Measurements from ENCODE around the gene INTS2.
"Not testable (repeated sequence)": the region's sequence is repeated elsewhere in the genome, so short reads cannot be mapped to it uniquely, and the experiment has no call there.

The INTS2 gene, protein sequence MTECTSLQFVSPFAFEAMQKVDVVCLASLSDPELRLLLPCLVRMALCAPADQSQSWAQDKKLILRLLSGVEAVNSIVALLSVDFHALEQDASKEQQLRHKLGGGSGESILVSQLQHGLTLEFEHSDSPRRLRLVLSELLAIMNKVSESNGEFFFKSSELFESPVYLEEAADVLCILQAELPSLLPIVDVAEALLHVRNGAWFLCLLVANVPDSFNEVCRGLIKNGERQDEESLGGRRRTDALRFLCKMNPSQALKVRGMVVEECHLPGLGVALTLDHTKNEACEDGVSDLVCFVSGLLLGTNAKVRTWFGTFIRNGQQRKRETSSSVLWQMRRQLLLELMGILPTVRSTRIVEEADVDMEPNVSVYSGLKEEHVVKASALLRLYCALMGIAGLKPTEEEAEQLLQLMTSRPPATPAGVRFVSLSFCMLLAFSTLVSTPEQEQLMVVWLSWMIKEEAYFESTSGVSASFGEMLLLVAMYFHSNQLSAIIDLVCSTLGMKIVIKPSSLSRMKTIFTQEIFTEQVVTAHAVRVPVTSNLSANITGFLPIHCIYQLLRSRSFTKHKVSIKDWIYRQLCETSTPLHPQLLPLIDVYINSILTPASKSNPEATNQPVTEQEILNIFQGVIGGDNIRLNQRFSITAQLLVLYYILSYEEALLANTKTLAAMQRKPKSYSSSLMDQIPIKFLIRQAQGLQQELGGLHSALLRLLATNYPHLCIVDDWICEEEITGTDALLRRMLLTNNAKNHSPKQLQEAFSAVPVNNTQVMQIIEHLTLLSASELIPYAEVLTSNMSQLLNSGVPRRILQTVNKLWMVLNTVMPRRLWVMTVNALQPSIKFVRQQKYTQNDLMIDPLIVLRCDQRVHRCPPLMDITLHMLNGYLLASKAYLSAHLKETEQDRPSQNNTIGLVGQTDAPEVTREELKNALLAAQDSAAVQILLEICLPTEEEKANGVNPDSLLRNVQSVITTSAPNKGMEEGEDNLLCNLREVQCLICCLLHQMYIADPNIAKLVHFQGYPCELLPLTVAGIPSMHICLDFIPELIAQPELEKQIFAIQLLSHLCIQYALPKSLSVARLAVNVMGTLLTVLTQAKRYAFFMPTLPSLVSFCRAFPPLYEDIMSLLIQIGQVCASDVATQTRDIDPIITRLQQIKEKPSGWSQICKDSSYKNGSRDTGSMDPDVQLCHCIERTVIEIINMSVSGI

DNA sequence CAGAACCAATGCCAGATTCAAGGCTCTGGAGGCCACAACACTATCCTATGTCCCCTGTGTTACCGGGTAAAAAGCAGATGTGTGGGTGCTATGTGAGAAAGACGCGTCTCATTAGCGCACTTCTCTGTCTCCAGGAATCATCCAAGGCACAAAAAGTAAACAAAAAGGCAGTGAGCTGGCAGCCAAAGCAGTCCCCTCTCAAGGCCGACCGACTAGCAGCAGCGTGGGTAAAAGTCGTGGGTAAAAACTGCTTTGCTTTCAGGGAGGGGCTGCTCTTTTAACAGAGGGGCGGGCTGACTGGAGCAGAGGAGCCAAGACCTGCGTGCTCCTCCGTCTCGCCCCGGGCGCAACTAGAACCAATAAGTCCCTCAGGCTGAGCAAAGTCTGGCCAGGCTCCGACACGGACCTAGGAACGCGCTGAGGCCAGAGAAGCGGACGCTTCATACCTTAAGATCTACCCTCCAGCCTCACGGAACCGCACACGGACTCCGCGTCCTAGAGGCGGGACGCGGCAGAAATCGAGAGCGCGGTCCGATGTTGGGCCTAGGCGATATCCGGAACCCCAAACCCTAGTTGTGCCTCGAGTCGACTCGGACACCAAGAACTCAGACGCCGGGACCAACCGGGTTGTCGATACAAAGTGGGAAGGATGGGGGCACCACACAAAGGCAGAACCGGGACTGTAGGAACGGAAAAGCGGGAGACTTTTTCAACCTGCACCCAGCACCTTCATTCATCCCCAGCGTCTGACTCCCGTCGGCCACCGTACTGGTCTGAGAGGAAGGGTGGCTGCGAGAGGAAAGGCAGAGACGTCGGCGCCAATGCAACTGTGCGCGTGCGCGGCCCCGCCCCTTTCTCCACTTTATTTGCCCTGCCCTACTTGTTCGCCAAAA, at the start of gene INTS2:
INTS2 (minus strand) TSS at position 775 of the 893 bp plus-strand sequence. CDS start 1,338 bp downstream, outside the sequence.
- peak; percentile 98 for DNase-seq

- DNase-seq, result no peak
These were observed 46.3 kb upstream of the INTS2 start for GRCh38 chr17:61974115-61974514.

- no peak for DNase-seq
These were observed 44.5 kb upstream of the INTS2 start for GRCh38 chr17:61972311-61972710.

DNA sequence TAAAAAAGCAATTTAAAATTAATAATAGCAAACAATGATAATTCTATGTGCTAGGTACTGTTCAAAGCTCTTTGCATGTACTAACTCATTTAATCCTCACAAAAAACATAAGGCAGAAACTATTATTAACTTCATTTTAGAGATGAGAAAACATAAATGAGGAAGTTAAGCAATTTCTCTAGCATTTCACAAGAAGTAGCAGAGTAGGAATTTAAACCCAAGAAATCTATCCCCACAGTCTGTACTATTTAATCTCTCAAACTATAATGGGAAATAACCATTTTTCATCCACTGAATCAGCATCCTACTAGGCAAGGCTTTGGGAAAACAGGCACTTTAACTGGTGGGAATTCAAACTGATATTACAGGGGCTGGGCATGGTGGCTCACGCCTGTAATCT, 42.2 kb upstream of the INTS2 start:
- DNase-seq, result no peak

- DNase-seq, result no peak
These were observed 41.0 kb upstream of the INTS2 start for GRCh38 chr17:61968757-61969156.

GRCh38 chr17:61967729-61968128, 39.9 kb upstream of the INTS2 start:
- no peak for DNase-seq

DNA sequence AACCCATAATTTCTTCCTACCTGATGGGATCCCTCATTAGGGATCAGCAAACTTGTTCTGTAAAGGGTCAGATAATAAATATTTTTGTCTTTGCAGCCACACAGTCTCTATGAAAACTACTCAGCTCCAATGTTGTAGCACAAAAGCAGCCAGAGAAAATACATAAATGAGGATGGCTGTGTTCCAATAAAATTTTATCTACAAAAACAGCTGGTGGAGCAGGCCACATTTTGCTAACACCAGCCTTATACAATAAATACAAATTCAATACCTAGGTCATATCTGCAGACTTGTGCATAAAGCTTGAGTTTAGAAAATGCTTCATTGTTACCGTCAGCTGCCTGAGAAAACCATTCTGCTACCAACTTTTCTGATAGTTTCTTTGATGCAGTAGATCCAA, 38.4 kb upstream of the INTS2 start:
- DNase-seq, result no peak

DNA sequence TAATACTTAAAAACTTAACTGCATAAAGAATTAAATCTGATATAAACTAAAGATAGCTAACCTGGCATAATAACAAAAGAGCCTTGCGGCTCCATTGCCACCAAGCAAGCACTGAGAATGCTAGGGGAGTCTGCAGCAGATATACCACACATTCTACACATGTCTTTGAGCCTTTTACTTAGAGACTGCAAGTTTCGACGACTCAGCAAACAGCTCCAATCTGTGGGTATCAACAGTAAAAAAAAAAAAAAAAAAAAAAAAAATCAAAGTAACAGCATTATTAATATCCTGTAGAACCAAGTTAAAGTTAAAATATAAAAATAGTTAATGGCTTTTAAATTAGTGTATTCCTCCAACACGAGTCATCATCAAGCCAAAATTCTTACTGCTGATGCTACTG, 27.8 kb upstream of the INTS2 start:
- no peak for DNase-seq

- DNase-seq, result no peak
These were observed 19.7 kb upstream of the INTS2 start for GRCh38 chr17:61947367-61948078.

- DNase-seq, result no peak
These were observed 18.6 kb upstream of the INTS2 start for GRCh38 chr17:61946359-61946758.

DNA sequence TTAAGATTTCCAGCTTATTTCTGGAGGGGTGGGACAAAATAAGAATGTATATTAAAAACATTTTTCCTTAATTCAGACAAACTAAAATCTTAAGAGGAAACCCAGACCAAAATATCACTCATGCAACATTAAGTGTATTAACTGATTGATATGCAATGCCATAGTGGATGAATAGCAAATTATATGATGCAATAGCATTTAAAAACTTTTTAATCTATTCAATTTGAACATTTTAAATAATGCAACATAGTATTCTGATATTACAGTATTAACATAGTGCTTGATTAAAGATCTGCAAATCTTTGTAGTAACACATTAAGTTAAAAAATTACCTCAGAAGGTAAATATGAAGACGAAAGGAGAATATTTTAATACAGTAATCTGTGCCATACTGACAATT, 15.3 kb upstream of the INTS2 start:
- no peak for DNase-seq

DNA sequence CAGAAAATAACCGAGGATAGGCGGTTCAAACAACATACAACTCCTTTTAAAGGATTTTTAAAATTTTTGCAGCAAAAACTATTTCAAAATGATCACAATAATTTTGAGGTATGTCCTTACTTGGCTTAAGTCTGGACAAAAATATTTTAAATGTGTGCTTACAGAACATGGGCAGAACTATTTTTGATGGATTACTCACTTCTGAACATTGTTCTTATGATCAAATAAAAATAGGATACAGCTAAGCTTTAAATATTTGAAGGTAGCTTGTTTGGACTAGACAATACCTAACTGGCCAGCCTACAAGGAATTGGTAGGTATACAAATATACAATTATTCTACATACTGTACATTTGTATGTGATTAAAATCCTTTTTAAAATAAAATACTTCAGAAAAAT, 14.3 kb upstream of the INTS2 start:
- DNase-seq, result no peak

GRCh38 chr17:61928101-61928436, 287 bp upstream of the INTS2 start:
- no peak for DNase-seq

GRCh38 chr17:61926826-61927207, 965 bp downstream of the INTS2 start:
- no peak for DNase-seq

DNA sequence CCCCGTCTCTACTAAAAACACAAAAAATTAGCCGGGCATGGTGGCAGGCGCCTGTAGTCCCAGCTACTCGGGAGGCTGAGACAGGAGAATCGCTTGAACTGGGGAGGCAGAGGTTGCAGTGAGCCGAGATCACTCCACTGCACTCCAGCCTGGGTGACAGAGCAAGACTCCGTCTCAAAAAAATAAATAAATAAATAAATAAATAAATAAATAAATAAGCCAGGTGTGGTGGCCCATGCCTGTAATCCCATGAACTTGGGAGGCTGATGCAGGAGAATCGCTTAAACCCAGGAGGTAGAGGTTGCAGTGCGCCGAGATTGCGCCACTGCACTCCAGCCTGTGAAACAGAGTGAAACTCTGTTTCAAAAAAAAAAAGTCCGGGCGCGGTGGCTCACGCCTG, 12.6 kb downstream of the INTS2 start:
- not testable (repeated sequence) for DNase-seq

- DNase-seq, result no peak
These were observed 19.3 kb downstream of the INTS2 start for GRCh38 chr17:61908292-61909037.

DNA sequence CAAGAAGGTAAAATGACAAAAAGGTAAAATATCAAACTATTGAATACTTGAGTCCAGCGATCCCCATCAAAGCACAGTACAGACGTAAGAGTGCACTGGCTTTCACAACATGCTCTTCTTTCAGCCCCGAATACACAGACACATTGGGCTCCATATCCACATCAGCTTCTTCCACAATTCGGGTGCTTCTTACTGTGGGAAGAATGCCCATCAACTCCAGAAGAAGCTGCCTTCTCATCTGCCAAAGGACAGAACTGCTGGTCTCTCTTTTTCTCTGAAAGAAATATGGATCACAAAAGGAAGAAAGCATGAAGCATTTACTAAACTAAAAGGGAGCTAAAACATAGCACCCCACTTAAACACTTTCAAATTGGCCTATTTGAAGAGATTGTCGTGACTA, 20.4 kb downstream of the INTS2 start:
- no peak for DNase-seq

DNA sequence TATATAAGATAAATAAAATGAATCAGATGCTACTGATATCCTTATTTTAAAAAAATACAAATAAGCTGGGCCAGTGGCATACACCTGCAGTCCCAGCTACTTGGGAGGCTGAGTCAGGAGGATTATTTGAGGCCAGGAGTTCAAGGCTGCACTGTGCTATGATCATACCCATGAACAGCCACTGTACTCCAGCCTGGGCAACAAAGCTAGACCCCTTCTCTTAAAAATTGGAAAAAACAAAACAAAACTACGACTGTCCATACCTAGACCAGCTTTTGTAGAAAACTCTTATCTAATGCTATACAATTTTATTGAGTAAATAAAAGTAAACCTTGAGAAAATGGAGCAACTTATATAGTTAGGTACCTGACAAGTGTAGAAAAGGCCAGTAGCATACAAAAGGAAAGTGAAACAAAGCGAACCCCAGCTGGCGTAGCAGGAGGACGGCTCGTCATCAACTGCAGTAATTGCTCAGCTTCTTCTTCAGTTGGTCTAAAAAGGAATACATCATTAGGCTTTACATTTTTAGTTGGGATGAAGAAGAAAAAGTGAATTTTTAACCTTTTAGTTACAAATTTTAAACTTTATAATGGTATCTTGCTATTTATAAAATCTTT, 23.6 kb downstream of the INTS2 start:
- no peak for DNase-seq

DNA sequence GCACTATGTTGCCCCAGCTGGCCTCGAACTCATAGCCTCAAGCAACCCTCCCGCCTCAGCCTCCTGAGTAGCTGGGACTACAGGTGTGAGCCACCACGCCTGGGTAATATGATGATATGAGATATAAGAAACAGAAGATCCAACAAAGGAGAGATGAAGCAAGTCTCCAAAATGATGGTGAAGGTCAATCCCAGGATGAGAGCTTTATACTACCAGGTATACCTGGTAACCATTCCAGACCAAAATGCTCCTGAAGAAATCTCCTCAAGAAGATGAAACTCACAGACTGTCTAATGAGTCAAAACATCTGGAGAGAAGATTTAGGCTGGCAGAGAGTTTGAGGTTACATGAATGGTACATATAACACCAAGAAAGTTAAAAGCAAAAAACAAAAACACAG, 24.5 kb downstream of the INTS2 start:
- no peak for DNase-seq

- DNase-seq, result no peak
These were observed 30.1 kb downstream of the INTS2 start for GRCh38 chr17:61897548-61898180.
